Measurements from ENCODE around the gene HYAL2.
"Not testable (repeated sequence)": the region's sequence is repeated elsewhere in the genome, so short reads cannot be mapped to it uniquely, and the experiment has no call there.

Gene HYAL2

GRCh38 chr3:50316657-50317242 is 5.8 kb downstream of the HYAL2 start:
- H3K27ac ChIP-seq (replicated peaks; ENCODE audit: low read length): no peak overlapping the region
- H2BK120ac ChIP-seq (ENCODE audit: low read depth, low read length): no peak overlapping the region
- no peak for DNase-seq (ENCODE audit: low spot score)
- H3K4me2 ChIP-seq (ENCODE audit: insufficient read depth, low read length, poor library complexity, severe bottlenecking): no peak overlapping the region
- no peak overlapping the region for H4K8ac ChIP-seq (ENCODE audit: low read depth, low read length)
- no peak overlapping the region for H4K91ac ChIP-seq (ENCODE audit: low read depth, low read length, poor library complexity)
- H3K18ac ChIP-seq (ENCODE audit: low read length): no peak overlapping the region
- H3K4ac ChIP-seq (ENCODE audit: low read length): peak overlapping the region; percentile 46
- H3K14ac ChIP-seq (ENCODE audit: low read length): no peak overlapping the region
- H3K9ac ChIP-seq (ENCODE audit: low read depth, low read length, poor library complexity): peak overlapping the region; percentile 12
- peaks cover 0 to 4% of the 10 kb centered on the region in 2 donors for H3K9me3 ChIP-seq (replicated peaks in 1 of 2; ENCODE audit: control insufficient read depth in 2 of 2, insufficient read depth in 1 of 2, low read depth in 1 of 2, low read length in 2 of 2)
- H2AFZ ChIP-seq (ENCODE audit: low read length): no peak overlapping the region
- H2BK15ac ChIP-seq (ENCODE audit: low read length): no peak overlapping the region
- WGBS, 2 donors (ENCODE audit: extremely low coverage in 2 of 2, insufficient read length in 2 of 2, insufficient replicate concordance in 1 of 2): no CpG with 5 or more reads among the region's 9 CpGs
- H2AK5ac ChIP-seq (ENCODE audit: low read depth, low read length): no peak overlapping the region
- no peaks in the 10 kb centered on the region for H3K27me3 ChIP-seq (ENCODE audit: control insufficient read depth in 3 of 3, insufficient read depth in 3 of 3, low read depth in 1 of 3, low read length in 3 of 3)
- peaks cover 47 to 58% of the 10 kb centered on the region in 2 donors for H3K36me3 ChIP-seq (replicated peaks in 1 of 2; ENCODE audit: control insufficient read depth in 2 of 2, insufficient read depth in 2 of 2, low read length in 2 of 2)
- peak overlapping the region; percentile 51 for H3K23ac ChIP-seq (ENCODE audit: low read depth, low read length, poor library complexity)
- H2BK5ac ChIP-seq (ENCODE audit: low read length): peak overlapping the region; percentile 60
- peaks cover 12 to 22% of the 10 kb centered on the region in 2 donors for H3K4me1 ChIP-seq (ENCODE audit: control insufficient read depth in 2 of 2, insufficient read depth in 1 of 2, low read depth in 1 of 2, low read length in 2 of 2)
- H3K4me3 ChIP-seq (ENCODE audit: low read length in 2 of 2): no peak overlapping the region
- no peak overlapping the region for H2BK12ac ChIP-seq (ENCODE audit: low read length)
- H3K79me1 ChIP-seq (ENCODE audit: low read depth, low read length): peaks cover 34% of the 10 kb centered on the region

- no peak overlapping the region for H4K8ac ChIP-seq (ENCODE audit: low read depth, low read length)
- H2AFZ ChIP-seq (ENCODE audit: low read length): no peak overlapping the region
- peak overlapping the region; percentile 5 for H2BK5ac ChIP-seq (ENCODE audit: low read length)
- H3K9ac ChIP-seq (ENCODE audit: low read depth, low read length, poor library complexity): no peak overlapping the region
- no peak overlapping the region for H2BK15ac ChIP-seq (ENCODE audit: low read length)
- H3K23ac ChIP-seq (ENCODE audit: low read depth, low read length, poor library complexity): no peak overlapping the region
- H3K9me3 ChIP-seq (replicated peaks in 1 of 2; ENCODE audit: control insufficient read depth in 2 of 2, insufficient read depth in 1 of 2, low read depth in 1 of 2, low read length in 2 of 2): peaks cover 3 to 4% of the 10 kb centered on the region in 2 donors
- H3K4me1 ChIP-seq (ENCODE audit: control insufficient read depth in 2 of 2, insufficient read depth in 1 of 2, low read depth in 1 of 2, low read length in 2 of 2): peaks cover 4 to 15% of the 10 kb centered on the region in 2 donors
- no peak overlapping the region for H3K4ac ChIP-seq (ENCODE audit: low read length)
- H3K4me3 ChIP-seq (ENCODE audit: low read length in 2 of 2): no peak overlapping the region
- H3K18ac ChIP-seq (ENCODE audit: low read length): no peak overlapping the region
- H3K14ac ChIP-seq (ENCODE audit: low read length): peak overlapping the region; percentile 21
- H2BK120ac ChIP-seq (ENCODE audit: low read depth, low read length): no peak overlapping the region
- H3K4me2 ChIP-seq (ENCODE audit: insufficient read depth, low read length, poor library complexity, severe bottlenecking): no peak overlapping the region
- H3K79me1 ChIP-seq (ENCODE audit: low read depth, low read length): peaks cover 27% of the 10 kb centered on the region
- H2BK12ac ChIP-seq (ENCODE audit: low read length): peak overlapping the region; percentile 10
- DNase-seq (ENCODE audit: low spot score): no peak
- H3K27me3 ChIP-seq (ENCODE audit: control insufficient read depth in 3 of 3, insufficient read depth in 3 of 3, low read depth in 1 of 3, low read length in 3 of 3): no peaks in the 10 kb centered on the region
- H3K27ac ChIP-seq (replicated peaks; ENCODE audit: low read length): no peak overlapping the region
- no peak overlapping the region for H2AK5ac ChIP-seq (ENCODE audit: low read depth, low read length)
- H4K91ac ChIP-seq (ENCODE audit: low read depth, low read length, poor library complexity): no peak overlapping the region
- WGBS, 2 donors (ENCODE audit: extremely low coverage in 2 of 2, insufficient read length in 2 of 2, insufficient replicate concordance in 1 of 2): no CpG with 5 or more reads among the region's 4 CpGs
- peaks cover 44 to 56% of the 10 kb centered on the region in 2 donors for H3K36me3 ChIP-seq (replicated peaks in 1 of 2; ENCODE audit: control insufficient read depth in 2 of 2, insufficient read depth in 2 of 2, low read length in 2 of 2)
Observed at GRCh38 chr3:50314816-50315215, 7.7 kb downstream of the HYAL2 start.

GRCh38 chr3:50314342-50314741 is 8.2 kb downstream of the HYAL2 start:
- H2AK5ac ChIP-seq (ENCODE audit: low read depth, low read length): no peak overlapping the region
- WGBS, 2 donors (ENCODE audit: extremely low coverage in 2 of 2, insufficient read length in 2 of 2, insufficient replicate concordance in 1 of 2): no CpG with 5 or more reads among the region's 3 CpGs
- H3K36me3 ChIP-seq (replicated peaks in 1 of 2; ENCODE audit: control insufficient read depth in 2 of 2, insufficient read depth in 2 of 2, low read length in 2 of 2): peaks cover 44 to 56% of the 10 kb centered on the region in 2 donors

GRCh38 chr3:50312041-50312440 is 10.5 kb downstream of the HYAL2 start:
- not testable (repeated sequence) for H3K9ac ChIP-seq (ENCODE audit: low read depth, low read length, poor library complexity); H2AFZ ChIP-seq (ENCODE audit: low read length); H2BK120ac ChIP-seq (ENCODE audit: low read depth, low read length); H2AK5ac ChIP-seq (ENCODE audit: low read depth, low read length); H3K4me3 ChIP-seq (ENCODE audit: low read length in 2 of 2); DNase-seq (ENCODE audit: low spot score); H2BK15ac ChIP-seq (ENCODE audit: low read length); H4K8ac ChIP-seq (ENCODE audit: low read depth, low read length); H3K14ac ChIP-seq (ENCODE audit: low read length); H2BK12ac ChIP-seq (ENCODE audit: low read length); H4K91ac ChIP-seq (ENCODE audit: low read depth, low read length, poor library complexity); H3K4me1 ChIP-seq (ENCODE audit: control insufficient read depth in 2 of 2, insufficient read depth in 1 of 2, low read depth in 1 of 2, low read length in 2 of 2); H3K4ac ChIP-seq (ENCODE audit: low read length); H3K18ac ChIP-seq (ENCODE audit: low read length); H3K27me3 ChIP-seq (ENCODE audit: control insufficient read depth in 3 of 3, insufficient read depth in 3 of 3, low read depth in 1 of 3, low read length in 3 of 3); H3K23ac ChIP-seq (ENCODE audit: low read depth, low read length, poor library complexity); H3K4me2 ChIP-seq (ENCODE audit: insufficient read depth, low read length, poor library complexity, severe bottlenecking); H3K27ac ChIP-seq (replicated peaks; ENCODE audit: low read length); H2BK5ac ChIP-seq (ENCODE audit: low read length)
- H3K9me3 ChIP-seq (replicated peaks in 1 of 2; ENCODE audit: control insufficient read depth in 2 of 2, insufficient read depth in 1 of 2, low read depth in 1 of 2, low read length in 2 of 2): peaks cover 2 to 13% of the 10 kb centered on the region in 2 donors
- whole genome bisulfite sequencing, 2 donors (ENCODE audit: extremely low coverage in 2 of 2, insufficient read length in 2 of 2, insufficient replicate concordance in 1 of 2): no CpG with 5 or more reads among the region's 32 CpGs
- H3K36me3 ChIP-seq (replicated peaks in 1 of 2; ENCODE audit: control insufficient read depth in 2 of 2, insufficient read depth in 2 of 2, low read length in 2 of 2): peaks cover 23 to 33% of the 10 kb centered on the region in 2 donors
- peaks cover 12% of the 10 kb centered on the region for H3K79me1 ChIP-seq (ENCODE audit: low read depth, low read length)

More at GRCh38 chr3:50314342-50314741, 8.2 kb downstream of the HYAL2 start:
- Histone ChIP-seq H4K91ac (ENCODE audit: low read depth, low read length, poor library complexity) (no peak overlapping the region), H3K9ac (ENCODE audit: low read depth, low read length, poor library complexity) (no peak overlapping the region), H3K4me2 (ENCODE audit: insufficient read depth, low read length, poor library complexity, severe bottlenecking) (no peak overlapping the region), H3K18ac (ENCODE audit: low read length) (no peak overlapping the region), H2BK12ac (ENCODE audit: low read length) (no peak overlapping the region), H3K23ac (ENCODE audit: low read depth, low read length, poor library complexity) (no peak overlapping the region), H3K14ac (ENCODE audit: low read length) (peak overlapping the region; percentile 21), H2AFZ (ENCODE audit: low read length) (no peak overlapping the region), H3K4me1 (ENCODE audit: control insufficient read depth in 2 of 2, insufficient read depth in 1 of 2, low read depth in 1 of 2, low read length in 2 of 2) (peaks cover 0 to 14% of the 10 kb centered on the region in 2 donors), H3K9me3 (replicated peaks in 1 of 2; ENCODE audit: control insufficient read depth in 2 of 2, insufficient read depth in 1 of 2, low read depth in 1 of 2, low read length in 2 of 2) (peaks cover 4 to 8% of the 10 kb centered on the region in 2 donors), H2BK120ac (ENCODE audit: low read depth, low read length) (no peak overlapping the region), H3K79me1 (ENCODE audit: low read depth, low read length) (peaks cover 27% of the 10 kb centered on the region), H2BK5ac (ENCODE audit: low read length) (peak overlapping the region; percentile 5), H3K4me3 (ENCODE audit: low read length in 2 of 2) (no peak overlapping the region), H2BK15ac (ENCODE audit: low read length) (no peak overlapping the region), H3K4ac (ENCODE audit: low read length) (no peak overlapping the region), H4K8ac (ENCODE audit: low read depth, low read length) (no peak overlapping the region), H3K27me3 (ENCODE audit: control insufficient read depth in 3 of 3, insufficient read depth in 3 of 3, low read depth in 1 of 3, low read length in 3 of 3) (no peaks in the 10 kb centered on the region), H3K27ac (replicated peaks; ENCODE audit: low read length) (no peak overlapping the region)
- DNase-seq (ENCODE audit: low spot score): no peak
